B cell (primary cell): Measurements from ENCODE around the gene NDST4. TPM values are rescaled to one million over a fixed set of nuclear protein-coding genes. Genes with fewer than 3 reads are reported as not detected.

Experiments
- ATAC-seq: fragments of 200-7000 bp; cut with Tn5 transposase; one replicate; pipeline ENCODE4 v1.10.0; 2021; ENCODE audit warnings: low read depth, mild to moderate bottlenecking, moderate number of reproducible peaks, moderate library complexity
- CTCF ChIA-PET: fragments of 350-600 bp; sonication (Branson Sonifier 250); formaldehyde crosslinking; loops from one replicate; lab custom pipeline; 2021; ENCODE audit warnings: antibody characterized with exemption, inconsistent platforms; lab: Charles Lee
- POLR2A ChIA-PET: fragments of 350-600 bp; sonication (Branson Sonifier 250); formaldehyde crosslinking; loops from one replicate; lab custom pipeline; 2021; ENCODE audit warnings: antibody characterized with exemption; lab: Charles Lee
- DNase-seq: peaks from one replicate; pipeline ENCODE4 v3.0.0; 2013
- H2AFZ ChIP-seq: 2 replicates; pipeline ENCODE4 v1.6.1; 2012; ENCODE audit warnings: mild to moderate bottlenecking, low read depth, low read length; ENCODE audit not compliant: insufficient read depth, poor library complexity, severe bottlenecking
- H3K27ac ChIP-seq, 2 donors: 1 replicate in 1 of 2; 2 replicates in 1 of 2; pipeline ENCODE4 v1.5.1; 2012 to 2013; ENCODE audit warnings: low read length in 2 of 2, mild to moderate bottlenecking in 2 of 2, moderate library complexity in 1 of 2
- H3K27me3 ChIP-seq, 4 experiments: fragments of 200-600 bp in 1 of 4; sonication (generic) in 1 of 4; replicated peaks in 1 of 4; 1 replicate in 2 of 4; 2 replicates in 2 of 4; pipeline versions ENCODE4 v1.6.1 to v1.7.0; 2013 to 2016; ENCODE audit warnings: low read length in 3 of 4, mild to moderate bottlenecking in 2 of 4, mixed read lengths in 1 of 4, moderate library complexity in 1 of 4; ENCODE audit not compliant: insufficient read depth in 4 of 4, control insufficient read depth in 3 of 4; ENCODE audit errors: control extremely low read depth in 1 of 4
- H3K36me3 ChIP-seq, 2 experiments: replicated peaks in 1 of 2; 1 replicate in 1 of 2; 2 replicates in 1 of 2; pipeline versions ENCODE4 v1.6.1 to v1.7.1; 2013; ENCODE audit warnings: low read length in 1 of 2; ENCODE audit not compliant: insufficient read depth in 2 of 2, control insufficient read depth in 1 of 2; ENCODE audit errors: control extremely low read depth in 1 of 2, extremely low read depth in 1 of 2
- H3K4me1 ChIP-seq, 2 donors: fragments of 200-600 bp in 1 of 2; sonication (generic) in 1 of 2; 1 replicate in 1 of 2; 2 replicates in 1 of 2; pipeline versions ENCODE4 v1.5.1 to v1.6.1; 2013 to 2017; ENCODE audit warnings: low read length in 2 of 2; ENCODE audit not compliant: control insufficient read depth in 2 of 2, insufficient read depth in 2 of 2
- H3K4me2 ChIP-seq: replicated peaks from 2 replicates; pipeline ENCODE3; 2012; ENCODE audit warnings: mild to moderate bottlenecking, low read depth, low read length; ENCODE audit not compliant: poor library complexity, severe bottlenecking
- H3K4me3 ChIP-seq, 5 experiments: fragments of 200-600 bp in 1 of 5; sonication (generic) in 1 of 5; 1 replicate in 3 of 5; 2 replicates in 2 of 5; pipeline versions ENCODE4 v1.5.1 to v1.7.0; 2011 to 2016; ENCODE audit warnings: low read length in 4 of 5, mild to moderate bottlenecking in 4 of 5, low read depth in 2 of 5, control low read depth in 1 of 5, moderate library complexity in 1 of 5; ENCODE audit not compliant: insufficient read depth in 1 of 5; ENCODE audit errors: control extremely low read depth in 1 of 5, extremely low read depth in 1 of 5
- H3K79me2 ChIP-seq: fragments of 200-600 bp; sonication (generic); one replicate; pipeline ENCODE4 v1.6.0; 2016; ENCODE audit warnings: low read length; ENCODE audit not compliant: control insufficient read depth, insufficient read depth
- H3K9ac ChIP-seq: fragments of 200-600 bp; sonication (generic); 2 replicates; pipeline ENCODE4 v1.6.1; 2017; ENCODE audit warnings: mild to moderate bottlenecking, low read length, moderate library complexity
- H3K9me3 ChIP-seq, 3 donors: one replicate each; pipeline versions ENCODE4 v1.6.1 to v1.7.1; 2013; ENCODE audit warnings: low read length in 2 of 3; ENCODE audit not compliant: control insufficient read depth in 2 of 3, insufficient read depth in 1 of 3; ENCODE audit errors: control extremely low read depth in 1 of 3
- H4K20me1 ChIP-seq: 2 replicates; pipeline ENCODE4 v1.6.0; 2012; ENCODE audit warnings: mild to moderate bottlenecking, low read length; ENCODE audit not compliant: insufficient read depth, control insufficient read depth, poor library complexity, severe bottlenecking
- H3K27ac Mint-ChIP-seq: one replicate; pipeline ENCODE4 v1.8.0; 2021; ENCODE audit warnings: mixed read lengths
- H3K27me3 Mint-ChIP-seq: one replicate; pipeline ENCODE4 v1.8.0; 2021; ENCODE audit warnings: mixed read lengths
- H3K4me1 Mint-ChIP-seq: one replicate; pipeline ENCODE4 v1.8.0; 2021; ENCODE audit warnings: mixed read lengths
- H3K4me3 Mint-ChIP-seq: one replicate; pipeline ENCODE4 v1.8.0; 2021; ENCODE audit warnings: mixed read lengths
- H3K9me3 Mint-ChIP-seq: one replicate; pipeline ENCODE4 v1.8.0; 2022; ENCODE audit warnings: mixed read lengths; ENCODE audit not compliant: insufficient read depth
- CTCF ChIP-seq: fragments of 200-600 bp; IDR thresholded peaks from one replicate; pipeline ENCODE4 v1.8.0; 2022; ENCODE audit warnings: antibody characterized with exemption, mild to moderate bottlenecking
- EZH2 ChIP-seq: IDR thresholded peaks from 2 replicates; pipeline ENCODE4 v1.6.1; 2012; ENCODE audit warnings: borderline replicate concordance, low read depth, mild to moderate bottlenecking, moderate library complexity, low read length; ENCODE audit not compliant: insufficient read depth, poor library complexity, severe bottlenecking
- WGBS: methylation state at CpG from one replicate; pipeline ENCODE4 v1.1.5; 2013; ENCODE audit warnings: missing lambda C conversion rate; ENCODE audit not compliant: insufficient coverage; 5-methylcytosine and 5-hydroxymethylcytosine counted together
- intact Hi-C: fragments of 100-400 bp; cut with micrococcal nuclease; formaldehyde crosslinking; loops from one replicate; pipeline ENCODE4 v1.10.0; 2022
- polyA plus RNA-seq: library from polyadenylated mRNA; depleted of rRNA; stranded (reverse); fragments of >200 nt; gene quantifications from 2 replicates; pipeline ENCODE4 v1.2.3, GENCODE V29; 2012
- total RNA-seq, 2 donors: library from RNA; stranded (reverse); fragments of 120-200 nt in 1 of 2; gene quantifications; 1 replicate in 1 of 2; 2 replicates in 1 of 2; pipeline versions ENCODE4 v1.2.3 to v1.2.4, GENCODE V29; 2013 to 2022

NDST4 gene
- total and polyA plus RNA-seq, 2 donors (not counting 1 experiment from before 2014, with no cell fraction given), result not detected

DNA sequence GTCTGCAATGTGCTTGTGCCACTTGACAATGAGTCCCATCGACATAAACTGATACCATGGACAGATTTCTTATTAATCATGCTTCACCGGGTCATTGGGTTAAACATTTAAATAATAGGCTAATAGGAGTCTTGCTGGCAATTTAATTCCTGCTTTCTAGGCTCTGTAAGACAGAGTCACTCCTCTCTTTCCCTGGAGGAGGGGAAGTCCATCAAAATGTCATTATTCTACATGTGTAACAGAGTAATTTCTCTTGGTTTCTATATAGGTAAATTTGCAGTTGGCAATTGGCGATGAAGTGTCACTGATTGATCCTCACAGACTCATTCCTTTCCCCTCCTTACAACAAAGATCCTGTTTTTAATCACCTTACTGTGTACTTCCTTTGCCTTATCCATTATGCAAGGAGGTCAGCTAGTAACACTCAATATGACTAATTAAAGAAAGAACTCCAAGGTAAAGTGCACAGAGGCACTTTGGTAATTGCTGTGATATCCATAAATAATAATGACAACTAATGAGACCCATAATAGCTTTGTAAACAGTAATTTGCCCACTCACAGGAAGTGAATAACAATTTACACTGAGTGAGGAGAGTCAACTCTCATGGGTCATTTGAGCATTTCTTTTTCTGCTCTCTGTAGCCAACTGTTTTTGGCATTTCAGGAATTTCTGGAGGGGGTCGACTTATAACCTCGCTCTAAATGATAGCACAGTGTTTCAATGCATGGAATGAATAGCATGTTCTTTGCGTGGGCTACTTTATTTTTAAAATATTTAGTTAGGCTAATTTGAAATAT lies 330.8 kb downstream of the NDST4 start:
- Histone ChIP-seq H4K20me1 (no peaks in the 10 kb centered on the region), H3K79me2 (no peaks in the 10 kb centered on the region), H3K9me3 (no peaks in the 10 kb centered on the region), H3K4me3 (no peak overlapping the region), H3K4me1 (no peaks in the 10 kb centered on the region), H3K27ac (no peak overlapping the region), H3K4me2 (no peak overlapping the region), H2AFZ (no peak overlapping the region), H3K27me3 (no peaks in the 10 kb centered on the region), H3K36me3 (no peaks in the 10 kb centered on the region), H3K9ac (no peak overlapping the region)
- ATAC-seq (no peak), DNase-seq (no peak)
- Mint-ChIP-seq H3K27me3 (peaks cover 19% of the 10 kb centered on the region), H3K27ac (no peak overlapping the region), H3K4me3 (no peak overlapping the region), H3K4me1 (no peaks in the 10 kb centered on the region), H3K9me3 (no peaks in the 10 kb centered on the region)
- intact Hi-C loops, result no loop called here
- no CpG with 5 or more reads among the region's 6 CpGs for WGBS
- POLR2A ChIA-PET, result no interaction called here
- CTCF ChIA-PET, result no interaction called here
- TF ChIP-seq CTCF (no peak), EZH2 (no peak)

- no peaks in the 10 kb centered on the region for H3K27me3 ChIP-seq
- H2AFZ ChIP-seq, result no peak overlapping the region
- no peak overlapping the region for H3K27ac ChIP-seq
- ATAC-seq (no peak), DNase-seq (no peak)
- H3K9ac ChIP-seq, result no peak overlapping the region
- intact Hi-C loops, result no loop called here
- no peak overlapping the region for H3K27ac Mint-ChIP-seq
- no peaks in the 10 kb centered on the region for H3K4me1 Mint-ChIP-seq
- no peaks in the 10 kb centered on the region for H4K20me1 ChIP-seq
- ChIA-PET POLR2A (no interaction called here), CTCF (no interaction called here)
- no peak overlapping the region for H3K4me2 ChIP-seq
- H3K9me3 ChIP-seq, result no peaks in the 10 kb centered on the region
- peaks cover 19% of the 10 kb centered on the region for H3K27me3 Mint-ChIP-seq
- TF ChIP-seq CTCF (no peak), EZH2 (no peak)
- H3K79me2 ChIP-seq, result no peaks in the 10 kb centered on the region
- H3K36me3 ChIP-seq, result no peaks in the 10 kb centered on the region
- no CpG with 5 or more reads among the region's 1 CpG for WGBS
- H3K4me3 Mint-ChIP-seq, result no peak overlapping the region
- H3K4me1 ChIP-seq, result no peaks in the 10 kb centered on the region
- no peak overlapping the region for H3K4me3 ChIP-seq
- no peaks in the 10 kb centered on the region for H3K9me3 Mint-ChIP-seq
Measured at GRCh38 chr4:114780205-114780604, 333.2 kb downstream of the NDST4 start.
